Measurements from ENCODE around the gene DACT1. TPM values are rescaled to one million over a fixed set of nuclear protein-coding genes. Genes with fewer than 3 reads are reported as not detected.
A peak's percentile ranks its signal among the peaks of the same experiment; 100 is the strongest.

The DACT1 gene
- total and polyA plus RNA-seq, 7 experiments from 2014 or later = 8.2 to 38.7 (median 18.5) TPM

DNA sequence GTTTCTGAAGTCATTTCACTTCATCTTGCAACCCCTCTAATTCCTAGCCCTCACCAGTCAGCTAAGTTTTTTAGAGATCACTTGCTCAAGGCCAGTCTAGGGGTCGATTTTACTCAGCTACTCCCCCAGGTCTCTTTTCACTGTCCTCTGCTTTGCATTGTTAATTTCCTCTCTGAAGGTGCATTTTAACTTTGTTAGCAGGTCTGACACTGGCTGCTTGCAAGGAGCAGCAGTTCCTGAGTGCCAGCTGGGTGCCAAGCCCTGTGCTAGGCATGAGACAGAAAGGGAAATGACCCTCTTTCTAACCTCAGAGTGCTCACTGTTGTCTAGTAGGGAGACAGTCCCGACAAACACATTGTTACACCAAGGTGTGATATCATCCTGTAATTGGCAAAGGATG is 17.8 kb upstream of the DACT1 start:
- H3K27ac Mint-ChIP-seq = peak overlapping the region in 1 of 9 donors; percentile 36
- no peaks in the 10 kb centered on the region for H3K4me1 ChIP-seq (ENCODE audit: control insufficient read depth in 2 of 2, insufficient read depth in 2 of 2, low read length in 2 of 2)
- no peak for DNase-seq
- intact Hi-C loops (cut with micrococcal nuclease) = no loop called here
- no peaks in the 10 kb centered on the region for H3K9me3 ChIP-seq (ENCODE audit: control insufficient read depth in 2 of 3, low read length in 3 of 3)
- no peak overlapping the region for H3K4me3 Mint-ChIP-seq
- CTCF ChIA-PET = no interaction called here
- peaks cover 0 to 3% (median 0%) of the 10 kb centered on the region in 5 donors for H3K27me3 Mint-ChIP-seq
- H3K27ac ChIP-seq (ENCODE audit: low read depth, low read length) = no peak overlapping the region
- no peaks in the 10 kb centered on the region for H3K9me3 Mint-ChIP-seq
- H3K4me3 ChIP-seq (ENCODE audit: low read length) = no peak overlapping the region
- POLR2A ChIA-PET = interaction anchor here (0.6 kb wide), 1 partner anchor 17 kb away, joined by 3 read pairs; no protein-coding TSS in a partner anchor
- H3K4me1 Mint-ChIP-seq = peaks cover 3 to 22% (median 14%) of the 10 kb centered on the region in 7 donors
- no peak for ATAC-seq
- H3K36me3 ChIP-seq (ENCODE audit: control insufficient read depth in 2 of 3, insufficient read depth in 3 of 3, low read length in 3 of 3) = no peaks in the 10 kb centered on the region
- no peaks in the 10 kb centered on the region for H3K27me3 ChIP-seq (ENCODE audit: control insufficient read depth in 2 of 2, insufficient read depth in 2 of 2, low read length in 2 of 2)
- no peaks in the 10 kb centered on the region for H3K36me3 Mint-ChIP-seq

- Mint-ChIP-seq H3K9me3 (no peaks in the 10 kb centered on the region), H3K4me3 (no peak overlapping the region), H3K27me3 (peaks cover 0 to 2% (median 0%) of the 10 kb centered on the region in 5 donors), H3K36me3 (no peaks in the 10 kb centered on the region), H3K4me1 (peaks cover 4 to 33% (median 17%) of the 10 kb centered on the region in 7 donors), H3K27ac (peak overlapping the region in 1 of 9 donors; percentile 18)
- Histone ChIP-seq H3K4me1 (ENCODE audit: control insufficient read depth in 2 of 2, insufficient read depth in 2 of 2, low read length in 2 of 2) (no peaks in the 10 kb centered on the region), H3K27ac (ENCODE audit: low read depth, low read length) (no peak overlapping the region), H3K9me3 (ENCODE audit: control insufficient read depth in 2 of 3, low read length in 3 of 3) (no peaks in the 10 kb centered on the region), H3K4me3 (ENCODE audit: low read length) (no peak overlapping the region), H3K36me3 (ENCODE audit: control insufficient read depth in 2 of 3, insufficient read depth in 3 of 3, low read length in 3 of 3) (no peaks in the 10 kb centered on the region), H3K27me3 (ENCODE audit: control insufficient read depth in 2 of 2, insufficient read depth in 2 of 2, low read length in 2 of 2) (no peaks in the 10 kb centered on the region)
- intact Hi-C loops (cut with micrococcal nuclease) = no loop called here
- ATAC-seq = no peak
- ChIA-PET POLR2A (no interaction called here), CTCF (no interaction called here)
- DNase-seq = no peak
Measured at GRCh38 chr14:58625438-58625837, 12.3 kb upstream of the DACT1 start.

DNA sequence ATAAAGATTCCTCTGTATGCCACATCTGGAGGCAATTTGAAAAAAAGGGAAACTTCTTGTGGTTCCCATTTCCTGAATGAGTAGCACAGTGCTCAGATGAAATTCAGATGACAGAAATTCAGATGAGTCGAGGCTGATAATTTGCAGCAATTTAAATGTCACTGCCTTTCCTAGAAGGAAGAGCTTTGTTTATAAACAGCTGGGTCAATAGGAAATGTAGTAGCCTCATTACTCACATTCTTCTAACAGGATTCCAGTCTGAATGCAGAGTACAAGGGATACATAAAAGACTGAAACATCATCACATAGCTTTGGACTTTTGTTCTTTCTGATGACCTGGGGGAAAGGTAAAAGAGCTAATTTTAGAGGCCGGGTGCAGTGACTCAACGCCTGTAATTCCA is 11.3 kb upstream of the DACT1 start:
- Histone ChIP-seq H3K27me3 (ENCODE audit: control insufficient read depth in 2 of 2, insufficient read depth in 2 of 2, low read length in 2 of 2) (no peaks in the 10 kb centered on the region), H3K4me1 (ENCODE audit: control insufficient read depth in 2 of 2, insufficient read depth in 2 of 2, low read length in 2 of 2) (no peaks in the 10 kb centered on the region), H3K36me3 (ENCODE audit: control insufficient read depth in 2 of 3, insufficient read depth in 3 of 3, low read length in 3 of 3) (no peaks in the 10 kb centered on the region), H3K9me3 (ENCODE audit: control insufficient read depth in 2 of 3, low read length in 3 of 3) (no peaks in the 10 kb centered on the region), H3K4me3 (ENCODE audit: low read length) (no peak overlapping the region), H3K27ac (ENCODE audit: low read depth, low read length) (no peak overlapping the region)
- ATAC-seq (no peak), DNase-seq (no peak)
- Mint-ChIP-seq H3K4me3 (no peak overlapping the region), H3K27ac (no peak overlapping the region), H3K4me1 (peaks cover 4 to 30% (median 15%) of the 10 kb centered on the region in 7 donors), H3K27me3 (peaks cover 0 to 2% (median 0%) of the 10 kb centered on the region in 5 donors), H3K36me3 (no peaks in the 10 kb centered on the region), H3K9me3 (no peaks in the 10 kb centered on the region)
- POLR2A ChIA-PET = no interaction called here
- CTCF ChIA-PET = interaction anchor here (1.0 kb wide), 1 partner anchor 125 kb away, joined by 3 read pairs; no protein-coding TSS in a partner anchor
- intact Hi-C loops (cut with micrococcal nuclease) = no loop called here

GRCh38 chr14:58628406-58628805 is 9.4 kb upstream of the DACT1 start:
- ATAC-seq (no peak), DNase-seq (no peak)
- Mint-ChIP-seq H3K9me3 (no peaks in the 10 kb centered on the region), H3K27me3 (peaks cover 0 to 4% (median 0%) of the 10 kb centered on the region in 5 donors), H3K27ac (no peak overlapping the region), H3K4me1 (peaks cover 0 to 12% (median 4%) of the 10 kb centered on the region in 7 donors), H3K36me3 (no peaks in the 10 kb centered on the region), H3K4me3 (no peak overlapping the region)
- intact Hi-C loops (cut with micrococcal nuclease) = no loop called here
- no peaks in the 10 kb centered on the region for H3K4me1 ChIP-seq (ENCODE audit: control insufficient read depth in 2 of 2, insufficient read depth in 2 of 2, low read length in 2 of 2)
- no peaks in the 10 kb centered on the region for H3K27me3 ChIP-seq (ENCODE audit: control insufficient read depth in 2 of 2, insufficient read depth in 2 of 2, low read length in 2 of 2)
- no peak overlapping the region for H3K27ac ChIP-seq (ENCODE audit: low read depth, low read length)
- POLR2A ChIA-PET = interaction anchor here (1.0 kb wide), 1 partner anchor 13 kb away, joined by 3 read pairs; no protein-coding TSS in a partner anchor
- CTCF ChIA-PET = no interaction called here
- no peaks in the 10 kb centered on the region for H3K9me3 ChIP-seq (ENCODE audit: control insufficient read depth in 2 of 3, low read length in 3 of 3)
- H3K4me3 ChIP-seq (ENCODE audit: low read length) = no peak overlapping the region
- H3K36me3 ChIP-seq (ENCODE audit: control insufficient read depth in 2 of 3, insufficient read depth in 3 of 3, low read length in 3 of 3) = no peaks in the 10 kb centered on the region

GRCh38 chr14:58629281-58629680 is 8.5 kb upstream of the DACT1 start:
- Histone ChIP-seq H3K4me3 (ENCODE audit: low read length) (no peak overlapping the region), H3K9me3 (ENCODE audit: control insufficient read depth in 2 of 3, low read length in 3 of 3) (no peaks in the 10 kb centered on the region), H3K27me3 (ENCODE audit: control insufficient read depth in 2 of 2, insufficient read depth in 2 of 2, low read length in 2 of 2) (no peaks in the 10 kb centered on the region), H3K36me3 (ENCODE audit: control insufficient read depth in 2 of 3, insufficient read depth in 3 of 3, low read length in 3 of 3) (no peaks in the 10 kb centered on the region), H3K4me1 (ENCODE audit: control insufficient read depth in 2 of 2, insufficient read depth in 2 of 2, low read length in 2 of 2) (no peaks in the 10 kb centered on the region), H3K27ac (ENCODE audit: low read depth, low read length) (no peak overlapping the region)
- Mint-ChIP-seq H3K36me3 (no peaks in the 10 kb centered on the region), H3K4me1 (peaks cover 0 to 12% (median 4%) of the 10 kb centered on the region in 7 donors), H3K9me3 (no peaks in the 10 kb centered on the region), H3K27me3 (peaks cover 0 to 4% (median 0%) of the 10 kb centered on the region in 5 donors), H3K27ac (no peak overlapping the region), H3K4me3 (no peak overlapping the region)
- intact Hi-C loops (cut with micrococcal nuclease) = no loop called here
- ATAC-seq (no peak), DNase-seq (no peak)
- ChIA-PET POLR2A (interaction anchor here (1.0 kb wide), 1 partner anchor 14 kb away, joined by 3 read pairs; no protein-coding TSS in a partner anchor), CTCF (interaction anchor here (0.7 to 1.1 kb wide), 2 partner anchors 128 to 415 kb away, joined by 4 to 5 read pairs; no protein-coding TSS in a partner anchor)

DNA sequence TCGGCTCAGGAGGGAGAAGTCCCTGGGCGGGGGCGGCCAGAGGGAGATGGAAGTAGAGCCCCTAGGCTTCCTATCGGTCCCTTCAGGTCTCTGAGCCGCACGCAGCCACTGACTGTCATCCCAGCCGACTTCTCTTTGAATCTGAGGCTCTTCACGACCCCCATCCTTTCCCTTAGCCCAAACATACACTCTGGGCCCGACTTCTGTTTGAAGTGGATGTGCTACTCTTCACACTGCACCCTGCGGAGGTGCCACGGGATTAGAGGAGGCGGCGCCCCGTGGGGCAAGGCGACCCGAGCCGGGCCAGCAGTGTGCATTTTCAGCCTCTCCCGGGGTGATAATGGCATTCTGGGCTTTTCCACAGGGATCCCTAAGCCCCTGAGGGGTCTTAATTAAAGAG is 6.0 kb upstream of the DACT1 start:
- Histone ChIP-seq H3K36me3 (ENCODE audit: control insufficient read depth in 2 of 3, insufficient read depth in 3 of 3, low read length in 3 of 3) (no peaks in the 10 kb centered on the region), H3K27ac (ENCODE audit: low read depth, low read length) (no peak overlapping the region), H3K27me3 (ENCODE audit: control insufficient read depth in 2 of 2, insufficient read depth in 2 of 2, low read length in 2 of 2) (no peaks in the 10 kb centered on the region), H3K9me3 (ENCODE audit: control insufficient read depth in 2 of 3, low read length in 3 of 3) (no peaks in the 10 kb centered on the region), H3K4me1 (ENCODE audit: control insufficient read depth in 2 of 2, insufficient read depth in 2 of 2, low read length in 2 of 2) (no peaks in the 10 kb centered on the region), H3K4me3 (ENCODE audit: low read length) (no peak overlapping the region)
- intact Hi-C loops (cut with micrococcal nuclease) = loop anchor here in 1 of 2 donors (10.0 kb wide), 2 partner anchors 553 to 853 kb away; partner anchors contain the start of genes DAAM1, JKAMP and L3HYPDH
- POLR2A ChIA-PET = no interaction called here
- DNase-seq = no peak
- no peak overlapping the region for H3K4me3 Mint-ChIP-seq
- CTCF ChIA-PET = interaction anchor here (0.7 kb wide), 1 partner anchor 14 kb away, joined by 3 read pairs; no protein-coding TSS in a partner anchor
- H3K36me3 Mint-ChIP-seq = no peaks in the 10 kb centered on the region
- peaks cover 6 to 18% (median 17%) of the 10 kb centered on the region in 7 donors for H3K4me1 Mint-ChIP-seq
- ATAC-seq = no peak
- H3K9me3 Mint-ChIP-seq = no peaks in the 10 kb centered on the region
- peak overlapping the region in 1 of 9 donors; percentile 46 for H3K27ac Mint-ChIP-seq
- H3K27me3 Mint-ChIP-seq = peaks cover 0 to 16% (median 0%) of the 10 kb centered on the region in 5 donors

DNA sequence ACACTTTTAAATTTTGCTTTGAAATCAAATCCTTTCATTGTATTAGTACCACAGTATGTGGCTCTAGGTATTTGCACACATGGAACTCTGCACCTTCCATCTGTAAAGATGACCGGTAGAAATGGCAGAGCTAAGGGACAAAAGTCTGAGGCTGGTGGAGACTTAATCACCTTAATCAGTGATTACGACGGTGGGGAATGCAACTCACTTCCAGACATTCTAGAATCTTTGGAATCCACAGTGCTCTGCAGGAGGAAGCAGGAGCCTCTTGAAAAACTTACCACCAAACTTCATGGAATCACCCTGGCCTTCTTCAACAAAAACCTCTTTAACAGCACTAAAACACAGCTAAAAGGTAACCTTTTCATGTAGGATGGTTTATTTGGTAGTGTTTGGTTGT is 3.9 kb upstream of the DACT1 start:
- DNase-seq = no peak
- ChIA-PET POLR2A (no interaction called here), CTCF (interaction anchor here (0.9 kb wide), 1 partner anchor 63 kb away, joined by 3 read pairs; no protein-coding TSS in a partner anchor)
- Mint-ChIP-seq H3K36me3 (peaks cover 0 to 3% (median 0%) of the 10 kb centered on the region in 5 donors), H3K27ac (no peak overlapping the region), H3K9me3 (no peaks in the 10 kb centered on the region), H3K27me3 (peaks cover 0 to 27% (median 0%) of the 10 kb centered on the region in 5 donors), H3K4me1 (peaks cover 12 to 29% (median 24%) of the 10 kb centered on the region in 7 donors), H3K4me3 (no peak overlapping the region)
- ATAC-seq = no peak
- H3K27ac ChIP-seq (ENCODE audit: low read depth, low read length) = no peak overlapping the region
- H3K27me3 ChIP-seq (ENCODE audit: control insufficient read depth in 2 of 2, insufficient read depth in 2 of 2, low read length in 2 of 2) = no peaks in the 10 kb centered on the region
- intact Hi-C loops (cut with micrococcal nuclease) = loop anchor here in 1 of 2 donors (10.0 kb wide), 2 partner anchors 551 to 851 kb away; partner anchors contain the start of genes DAAM1, JKAMP and L3HYPDH
- no peaks in the 10 kb centered on the region for H3K9me3 ChIP-seq (ENCODE audit: control insufficient read depth in 2 of 3, low read length in 3 of 3)
- H3K4me1 ChIP-seq (ENCODE audit: control insufficient read depth in 2 of 2, insufficient read depth in 2 of 2, low read length in 2 of 2) = peaks cover 0 to 5% of the 10 kb centered on the region in 2 donors
- H3K36me3 ChIP-seq (ENCODE audit: control insufficient read depth in 2 of 3, insufficient read depth in 3 of 3, low read length in 3 of 3) = no peaks in the 10 kb centered on the region
- H3K4me3 ChIP-seq (ENCODE audit: low read length) = no peak overlapping the region

Measured in naive thymus-derived CD4-positive, alpha-beta T cell (primary cell).